Measurements from ENCODE around the gene VANGL2.

The VANGL2 gene

DNA sequence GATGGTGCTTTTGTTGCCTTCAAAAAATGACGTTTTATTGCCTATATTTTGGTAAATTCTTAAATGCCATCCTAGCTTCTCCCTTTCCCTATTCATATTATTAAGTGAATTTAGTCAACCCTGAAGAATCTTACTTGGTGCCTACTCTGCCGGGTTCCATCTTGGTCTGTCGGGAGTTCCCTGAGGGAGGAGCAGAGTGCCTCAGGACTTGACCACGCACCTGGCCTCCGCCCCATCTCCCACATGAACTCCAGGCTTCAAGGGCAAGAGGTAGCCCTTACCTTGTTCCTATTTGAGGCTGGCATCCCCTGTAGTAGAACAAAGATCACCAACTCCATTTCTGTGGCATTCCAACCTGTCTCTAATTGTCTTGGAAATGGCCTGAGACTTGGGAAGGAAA lies 21.5 kb downstream of the VANGL2 start:
- FAIRE-seq, result no peak
- no peak for DNase-seq (ENCODE audit: insufficient read length, low spot score)

GRCh38 chr1:160423966-160424365 lies 23.6 kb downstream of the VANGL2 start:
- FAIRE-seq (no peak), DNase-seq (ENCODE audit: insufficient read length, low spot score) (no peak)

DNA sequence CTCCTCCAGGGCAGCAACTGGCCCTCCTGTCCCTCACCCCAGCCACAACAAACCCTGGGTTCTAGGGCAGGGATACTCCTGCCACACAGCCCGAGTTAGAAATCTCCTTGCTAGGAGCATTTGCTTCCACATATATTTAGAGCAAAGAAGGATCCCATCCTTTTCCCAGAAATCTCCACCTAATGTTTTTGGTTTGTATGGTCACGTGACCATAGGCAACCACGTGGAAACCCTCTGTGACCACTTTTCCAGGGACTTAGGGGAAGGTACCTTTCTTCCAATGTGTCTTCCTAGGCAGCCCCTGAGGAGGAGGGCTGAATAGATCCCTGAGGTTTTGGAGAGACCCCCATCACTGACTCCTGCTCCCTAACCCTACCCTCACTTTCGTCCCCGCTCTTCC lies 25.5 kb downstream of the VANGL2 start:
- DNase-seq (ENCODE audit: insufficient read length, low spot score) (no peak), FAIRE-seq (no peak)

GRCh38 chr1:160427625-160428024 lies 27.3 kb downstream of the VANGL2 start:
- FAIRE-seq, result peak; percentile 4

DNA sequence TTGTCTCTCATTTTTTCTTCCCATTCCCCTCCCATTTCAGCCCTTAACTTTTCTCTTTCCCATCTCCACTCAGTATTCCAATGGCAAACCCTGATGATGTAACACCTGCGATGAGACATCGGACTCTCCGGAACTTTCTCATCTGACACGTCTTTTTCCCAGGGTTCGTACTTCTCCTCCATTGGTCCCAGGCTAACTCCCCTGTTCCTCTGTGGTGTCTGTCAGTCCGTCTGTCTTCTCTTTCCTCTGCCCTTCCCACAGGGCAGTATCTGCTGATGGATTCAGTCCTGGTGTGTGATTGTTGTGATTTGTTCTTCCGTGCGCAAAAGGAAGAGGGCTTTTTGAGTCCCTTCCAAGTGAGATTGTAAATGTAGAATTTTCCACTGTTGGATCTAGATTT lies 27.7 kb downstream of the VANGL2 start:
- no peak for DNase-seq (ENCODE audit: insufficient read length, low spot score)
- FAIRE-seq, result no peak

More at GRCh38 chr1:160427625-160428024, 27.3 kb downstream of the VANGL2 start:
- DNase-seq (ENCODE audit: insufficient read length, low spot score), result no peak

DNA sequence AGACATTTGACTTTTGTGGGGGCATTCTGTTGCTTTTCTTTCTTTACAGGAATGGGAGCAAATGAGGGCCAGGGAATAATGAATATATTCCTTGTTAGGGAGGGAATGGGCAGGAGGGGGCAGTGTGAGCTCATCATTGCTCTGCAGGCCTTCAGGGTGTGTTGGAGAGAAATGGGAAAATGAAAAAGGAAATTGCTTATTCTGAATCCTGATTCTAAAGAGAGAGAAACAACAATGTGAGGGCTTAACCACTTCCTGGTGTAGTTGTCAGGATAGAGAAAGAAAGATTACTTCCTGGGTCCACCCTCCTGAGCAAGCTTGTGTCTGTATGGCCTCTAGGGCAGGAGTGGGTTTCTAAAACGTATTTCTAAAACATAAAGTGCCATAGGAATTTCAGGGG lies 28.3 kb downstream of the VANGL2 start:
- peak; percentile 98 for FAIRE-seq
- DNase-seq (ENCODE audit: insufficient read length, low spot score), result peak; percentile 44

DNA sequence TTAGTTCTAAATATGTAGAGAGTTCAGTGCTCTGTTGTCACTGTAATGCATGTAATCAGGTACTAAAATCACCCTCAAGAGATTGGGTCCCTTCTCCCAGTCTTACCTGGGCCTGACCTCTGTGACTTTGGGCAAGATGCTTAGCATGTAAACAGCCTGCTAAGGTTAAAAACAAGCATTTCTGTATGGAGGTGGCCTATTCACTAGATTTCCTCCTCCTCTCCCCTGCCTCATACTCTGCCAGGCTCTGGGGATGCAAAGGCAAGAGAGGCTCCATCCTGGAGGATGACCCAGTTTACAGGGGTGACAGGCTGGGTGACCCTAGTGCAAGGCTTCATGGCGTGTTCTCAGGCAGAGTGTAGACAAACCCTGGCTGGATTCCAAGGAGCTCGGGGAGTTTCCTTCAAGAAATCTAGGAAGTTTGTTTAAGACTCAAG lies 28.8 kb downstream of the VANGL2 start:
- FAIRE-seq, result no peak
- DNase-seq (ENCODE audit: insufficient read length, low spot score), result no peak

- FAIRE-seq (no peak), DNase-seq (ENCODE audit: insufficient read length, low spot score) (no peak)
Measured at GRCh38 chr1:160429702-160430535, 29.6 kb downstream of the VANGL2 start.

DNA sequence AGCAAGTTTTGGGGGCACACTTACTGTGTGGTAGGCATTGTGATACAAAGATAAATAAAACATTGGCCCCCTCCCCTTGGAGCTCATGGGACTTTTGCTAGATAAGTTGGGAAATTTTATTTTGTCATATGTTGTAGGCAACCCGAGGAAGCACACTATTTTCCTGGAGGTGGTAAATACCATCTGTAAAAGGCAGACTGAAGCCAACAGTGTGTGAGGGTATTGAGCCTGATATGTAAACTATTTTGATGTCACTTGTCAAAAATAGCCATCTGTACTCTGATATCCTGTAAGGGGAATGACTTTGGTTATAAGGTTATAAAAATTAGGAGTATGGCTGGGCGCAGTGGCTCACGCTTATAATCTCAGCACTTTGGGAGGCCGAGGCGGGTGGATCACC lies 30.6 kb downstream of the VANGL2 start:
- FAIRE-seq (peak; percentile 92), DNase-seq (ENCODE audit: insufficient read length, low spot score) (no peak)

GRCh38 chr1:160431571-160431970 lies 31.2 kb downstream of the VANGL2 start:
- peak; percentile 85 for FAIRE-seq
- DNase-seq (ENCODE audit: insufficient read length, low spot score), result no peak

DNA sequence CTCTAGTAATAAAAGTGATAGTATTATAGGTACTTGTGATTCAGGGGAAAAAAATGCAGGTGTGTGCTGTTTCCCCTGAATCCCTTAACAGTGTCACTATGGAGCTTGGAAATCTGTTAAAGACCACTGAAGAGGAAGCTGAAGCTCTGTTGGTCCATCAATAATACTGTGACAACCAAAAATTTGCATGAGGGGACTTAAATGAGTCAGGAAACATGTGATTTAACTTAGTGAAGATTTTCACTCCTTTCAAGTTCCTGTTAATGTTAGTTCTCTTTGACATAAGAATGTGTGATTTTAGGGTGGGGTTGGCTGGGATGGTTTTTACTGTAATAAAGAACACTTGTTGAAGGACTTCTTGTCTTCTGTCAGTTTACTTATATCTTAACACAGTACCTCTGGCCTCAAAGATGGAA lies 32.0 kb downstream of the VANGL2 start:
- DNase-seq (ENCODE audit: insufficient read length, low spot score) (no peak), FAIRE-seq (peak; percentile 99)

GRCh38 chr1:160436966-160437365 lies 36.6 kb downstream of the VANGL2 start:
- DNase-seq (ENCODE audit: insufficient read length, low spot score), result no peak
- FAIRE-seq, result peak; percentile 87

DNA sequence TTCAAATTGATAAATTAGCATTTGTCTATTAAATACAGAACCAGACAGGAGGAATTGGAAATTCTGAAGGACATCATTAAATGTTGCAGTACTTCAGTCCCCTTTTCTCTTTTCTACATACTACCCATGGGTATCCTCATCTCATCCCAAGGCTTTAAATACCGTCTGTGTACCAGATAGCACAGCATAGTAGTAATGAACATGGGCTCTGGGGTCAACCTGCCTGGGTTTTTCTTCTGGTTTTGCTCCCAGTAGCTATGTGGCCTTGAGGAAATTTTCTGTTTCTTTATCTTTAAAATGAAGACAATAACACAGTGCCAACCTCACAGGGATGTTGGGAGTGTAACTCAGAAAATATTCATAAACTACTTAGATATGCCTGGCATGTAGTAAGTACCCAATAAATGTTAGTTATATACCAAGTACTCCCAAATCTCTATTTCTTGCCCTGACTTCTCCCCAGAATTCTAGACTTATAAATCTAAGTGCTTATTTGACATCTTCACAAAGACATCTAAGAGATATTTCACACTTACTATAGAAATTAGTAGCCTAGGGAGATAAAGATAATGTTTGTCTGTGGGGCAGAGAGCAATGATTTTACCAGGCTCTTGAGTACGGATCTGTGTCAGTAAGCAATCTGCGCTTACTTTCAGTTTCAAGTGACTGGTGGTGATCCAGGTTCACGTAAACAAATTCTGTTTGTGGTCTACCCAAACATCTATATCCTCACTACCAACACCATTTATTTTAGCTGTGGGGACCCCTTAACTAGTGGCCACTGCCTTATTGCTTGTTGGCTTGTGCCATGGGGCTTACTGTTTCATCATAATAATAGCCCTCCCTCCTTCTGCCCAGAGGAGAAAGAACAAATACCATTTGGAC lies 37.3 kb downstream of the VANGL2 start:
- DNase-seq (ENCODE audit: insufficient read length, low spot score) (no peak), FAIRE-seq (peak; percentile 98)

GRCh38 chr1:160438317-160438918 lies 38.1 kb downstream of the VANGL2 start:
- no peak for DNase-seq (ENCODE audit: insufficient read length, low spot score)
- FAIRE-seq, result no peak

- no peak for FAIRE-seq
Measured at GRCh38 chr1:160438935-160439334, 38.6 kb downstream of the VANGL2 start.

DNA sequence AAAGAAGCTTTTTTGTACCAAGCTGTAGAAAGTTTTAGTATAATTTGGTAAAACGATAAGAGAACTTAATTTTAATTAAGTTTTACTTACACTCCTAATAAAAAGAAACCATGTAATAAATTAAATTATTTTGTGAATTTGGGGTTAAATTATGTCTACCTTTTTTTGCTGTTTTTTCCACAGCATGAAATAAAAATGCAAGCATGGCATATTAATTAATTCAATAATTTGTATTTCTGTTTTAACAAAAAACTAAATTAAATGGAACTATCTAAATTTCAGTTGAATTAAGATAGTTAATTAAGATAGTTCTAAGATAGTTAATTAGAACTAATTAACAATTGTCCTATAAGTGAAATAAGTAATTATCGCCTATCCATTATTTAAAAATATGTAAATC lies 39.4 kb downstream of the VANGL2 start:
- FAIRE-seq (no peak), DNase-seq (ENCODE audit: insufficient read length, low spot score) (no peak)

More at GRCh38 chr1:160438935-160439334, 38.6 kb downstream of the VANGL2 start:
- no peak for DNase-seq (ENCODE audit: insufficient read length, low spot score)

DNA sequence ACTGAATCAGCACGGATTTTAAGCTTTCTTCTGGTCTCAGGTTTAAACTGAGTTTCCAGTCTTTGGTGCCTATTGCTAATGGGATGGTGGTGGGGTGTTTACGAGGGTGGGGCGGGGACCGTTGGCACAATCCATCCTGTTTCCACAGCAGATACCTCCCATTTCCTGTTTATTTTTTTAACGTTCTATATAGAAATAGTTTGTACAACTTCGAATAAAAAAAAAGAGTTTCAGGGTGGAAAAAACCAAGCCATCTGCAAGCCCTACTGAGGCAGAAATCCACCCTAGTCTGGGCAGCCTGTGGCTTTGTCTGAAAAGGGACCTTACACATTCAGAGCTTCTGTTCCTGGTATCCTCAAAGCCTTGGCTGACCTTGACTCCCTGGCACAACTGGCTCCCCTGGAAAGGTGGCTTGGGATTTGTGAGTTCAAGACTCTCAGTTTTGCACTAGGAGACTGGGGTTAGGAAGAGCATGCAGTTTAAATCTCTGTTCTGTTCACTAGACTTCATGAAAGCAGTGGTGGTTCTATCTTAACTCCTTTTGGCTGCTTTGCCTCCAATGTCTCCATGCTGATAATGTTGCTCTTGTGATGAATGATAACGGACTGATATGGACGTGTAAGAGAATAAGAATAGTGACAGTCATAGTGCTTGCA lies 46.7 kb downstream of the VANGL2 start:
- FAIRE-seq (peak; percentile 28), DNase-seq (ENCODE audit: insufficient read length, low spot score) (no peak)

- FAIRE-seq, result no peak
Measured at GRCh38 chr1:160449494-160449893, 49.1 kb downstream of the VANGL2 start.

GRCh38 chr1:160451119-160451858 lies 50.9 kb downstream of the VANGL2 start:
- FAIRE-seq, result no peak

More at GRCh38 chr1:160449494-160449893, 49.1 kb downstream of the VANGL2 start:
- no peak for DNase-seq (ENCODE audit: insufficient read length, low spot score)

DNA sequence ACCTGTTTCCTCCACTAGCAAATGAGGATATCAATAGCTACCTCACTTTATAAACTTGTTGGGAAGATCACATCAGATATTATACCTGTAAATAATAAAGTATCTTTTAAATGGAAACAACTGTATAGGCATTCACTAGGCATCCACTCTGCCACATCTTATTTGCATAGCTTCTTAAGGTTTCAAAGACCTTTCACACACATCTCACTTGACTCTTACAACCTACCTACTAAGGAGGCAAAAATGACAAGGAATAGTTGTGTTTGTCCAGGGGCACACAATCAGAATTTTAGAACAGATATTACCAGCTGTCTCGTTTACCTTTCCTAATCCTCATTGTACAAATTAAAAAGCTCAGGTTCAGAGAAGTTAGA lies 51.5 kb downstream of the VANGL2 start:
- no peak for DNase-seq (ENCODE audit: insufficient read length, low spot score)
- peak; percentile 97 for FAIRE-seq

More at GRCh38 chr1:160451119-160451858, 50.9 kb downstream of the VANGL2 start:
- no peak for DNase-seq (ENCODE audit: insufficient read length, low spot score)
